HepG2 (cell line): ENCODE measurements around the gene VAC14. TPM values are rescaled to one million over a fixed set of nuclear protein-coding genes. Genes with fewer than 3 reads are reported as not detected.

ENCODE experiments used
- ATAC-seq: fragments of 200-7000 bp; cut with Tn5 transposase; 3 replicates; pipeline ENCODE4 v1.9.1; 2020; ENCODE audit warnings: mild to moderate bottlenecking, moderate library complexity
- BruUV-seq: library from RNA; stranded (reverse); fragments of 400-500 nt; replicated peaks from 2 replicates; lab custom pipeline; 2021; lab: Mats Ljungman, UMichigan
- CTCF ChIA-PET: fragments of 300-600 bp; formaldehyde crosslinking; extraction: SDS; loops from one replicate; lab custom pipeline; 2021; ENCODE audit warnings: low total read pairs, inconsistent platforms, low intra/inter-chr PET ratio; lab: Yijun Ruan, JAX
- POLR2A ChIA-PET: fragments of 350-600 bp; sonication (Branson Sonifier 250); formaldehyde crosslinking; loops from one replicate; lab custom pipeline; 2020; ENCODE audit warnings: antibody characterized with exemption, inconsistent platforms; lab: Yijun Ruan, JAX
- DNase-seq: peaks from one replicate; pipeline ENCODE4 v3.0.0-alpha.2; 2015; ENCODE audit warnings: low spot score
- FAIRE-seq: peaks from 3 replicates; lab custom pipeline; 2011; peaks lifted over from hg19 to GRCh38; lab: Jason Lieb, UNC
- H2AFZ ChIP-seq: one replicate; pipeline ENCODE4 v1.6.1; 2011; ENCODE audit warnings: low read length, inconsistent platforms
- H3K27ac ChIP-seq: fragments of 300-600 bp; 3 replicates; pipeline ENCODE4 v1.8.0; 2011; ENCODE audit warnings: mixed run types, mild to moderate bottlenecking, mixed read lengths, low read length, inconsistent platforms; ENCODE audit not compliant: insufficient read depth; ENCODE audit errors: extremely low read length
- H3K27me3 ChIP-seq, 2 experiments: fragments of 200-600 bp in 1 of 2; 2 replicates in 1 of 2; 3 replicates in 1 of 2; pipeline versions ENCODE4 v1.6.0 to v1.8.0; 2011; ENCODE audit warnings: low read length in 2 of 2, mild to moderate bottlenecking in 2 of 2, moderate library complexity in 2 of 2, inconsistent platforms in 1 of 2; ENCODE audit not compliant: insufficient read depth in 2 of 2, control insufficient read depth in 1 of 2
- H3K36me3 ChIP-seq, 2 experiments: fragments of 200-600 bp in 1 of 2; replicated peaks in 1 of 2; 2 replicates in 1 of 2; 3 replicates in 1 of 2; pipeline versions ENCODE4 v1.5.1 to v1.8.0; 2011; ENCODE audit warnings: low read length in 2 of 2, inconsistent platforms in 1 of 2; ENCODE audit not compliant: insufficient read depth in 2 of 2, control insufficient read depth in 1 of 2
- H3K4me1 ChIP-seq: 2 replicates; pipeline ENCODE4 v1.5.1; 2012; ENCODE audit warnings: low read length, inconsistent platforms; ENCODE audit not compliant: insufficient read depth
- H3K4me2 ChIP-seq: 2 replicates; pipeline ENCODE4 v1.6.0; 2011; ENCODE audit warnings: low read depth, low read length, inconsistent platforms
- H3K4me3 ChIP-seq, 3 experiments: fragments of 200-600 bp in 1 of 3; sonication (generic), shearing (Covaris generic) in 1 of 3; replicated peaks in 1 of 3; 2 replicates each; pipeline ENCODE4 v1.5.1; 2011 to 2016; ENCODE audit warnings: low read length in 3 of 3, inconsistent platforms in 2 of 3, low read depth in 2 of 3, mild to moderate bottlenecking in 2 of 3, control low read depth in 1 of 3, mixed read lengths in 1 of 3; ENCODE audit not compliant: insufficient read depth in 1 of 3
- H3K79me2 ChIP-seq: one replicate; pipeline ENCODE4 v1.6.1; 2011; ENCODE audit warnings: low read length, inconsistent platforms; ENCODE audit not compliant: insufficient read depth
- H3K9ac ChIP-seq: 2 replicates; pipeline ENCODE4 v1.6.0; 2011; ENCODE audit warnings: mild to moderate bottlenecking, low read depth, low read length, inconsistent platforms; ENCODE audit not compliant: insufficient read depth
- H3K9me3 ChIP-seq: 2 replicates; pipeline ENCODE4 v1.5.1; 2012; ENCODE audit warnings: mild to moderate bottlenecking, low read length
- H4K20me1 ChIP-seq: 2 replicates; pipeline ENCODE4 v1.6.0; 2011; ENCODE audit warnings: inconsistent platforms, mild to moderate bottlenecking, low read length, moderate library complexity; ENCODE audit not compliant: insufficient read depth
- NR0B2 ChIP-seq: sonication (generic); formaldehyde crosslinking; IDR thresholded peaks from 2 replicates; pipeline ENCODE4 v1.4.0; 2020; ENCODE audit warnings: mild to moderate bottlenecking, missing genetic modification reagents
- SIX4 ChIP-seq: sonication (generic); formaldehyde crosslinking; IDR thresholded peaks from 2 replicates; pipeline ENCODE4 v1.4.0; 2020; ENCODE audit warnings: missing genetic modification reagents
- ZNF142 ChIP-seq: sonication (generic); formaldehyde crosslinking; IDR thresholded peaks from 2 replicates; pipeline ENCODE4 v1.4.0; 2020; ENCODE audit warnings: missing genetic modification reagents
- ZNF432 ChIP-seq: sonication (generic); formaldehyde crosslinking; IDR thresholded peaks from 2 replicates; pipeline ENCODE4 v1.5.0; 2020; ENCODE audit warnings: missing genetic modification reagents, mild to moderate bottlenecking, borderline replicate concordance
- ZNF589 ChIP-seq: sonication (generic); formaldehyde crosslinking; conservative IDR thresholded peaks from 2 replicates; pipeline ENCODE4 v1.8.0; 2022; ENCODE audit warnings: mild to moderate bottlenecking, moderate library complexity, missing genetic modification reagents
- ZNF614 ChIP-seq: IDR thresholded peaks from 2 replicates; pipeline ENCODE4 v1.6.1; 2018; ENCODE audit warnings: missing biosample characterization, missing genetic modification reagents, inconsistent platforms, borderline replicate concordance
- ZNF7 ChIP-seq: IDR thresholded peaks from 2 replicates; pipeline ENCODE4 v1.6.1; 2016; ENCODE audit warnings: missing biosample characterization, missing genetic modification reagents
- ZNF775 ChIP-seq: sonication (generic); formaldehyde crosslinking; IDR thresholded peaks from 2 replicates; pipeline ENCODE4 v1.4.0; 2020; ENCODE audit warnings: missing genetic modification reagents, mild to moderate bottlenecking, moderate library complexity, borderline replicate concordance
- WGBS: methylation state at CpG from one replicate; pipeline ENCODE4 v1.1.6; 2017; ENCODE audit warnings: low lambda C conversion rate; 5-methylcytosine and 5-hydroxymethylcytosine counted together
- in situ Hi-C: cut with HindIII; loops from 2 replicates; pipeline ENCODE4 v1.10.0; 2017; ENCODE audit warnings: low pct_unique_long_range_greater_than_20kb; ENCODE audit not compliant: extremely low pct_ligation_motif_present
- intact Hi-C: fragments of 100-400 bp; cut with micrococcal nuclease; formaldehyde crosslinking; loops from one replicate; pipeline ENCODE4 v1.10.0; 2022; ENCODE audit not compliant: unreplicated experiment
- polyA plus RNA-seq, 8 experiments: library from polyadenylated mRNA; depleted of rRNA in 3 of 8; stranded (reverse) in 7 of 8; unstranded in 1 of 8; fragments of >200 nt; fragmentation: Illumina TruSeq in 4 of 8; extraction: Trizol in 4 of 8; gene quantifications; 2 replicates each; pipeline versions ENCODE4 v1.2.1 to v1.2.3, GENCODE V29; 2011 to 2016; ENCODE audit warnings: low read depth in 4 of 8, missing spikeins in 1 of 8, mixed read lengths in 1 of 8; ENCODE audit not compliant: insufficient read depth in 1 of 8
- total RNA-seq, 5 experiments: library from RNA; depleted of rRNA; stranded (reverse); fragments of >200 nt; fragmentation: Illumina TruSeq; extraction: Trizol; gene quantifications; 2 replicates each; pipeline ENCODE4 v1.2.3, GENCODE V29; 2016; ENCODE audit warnings: low read depth in 1 of 5

The VAC14 gene
- total and polyA plus RNA-seq, 2 of the 13 experiments (the other 11 are each of a cell fraction or from before 2014, with no cell fraction given) = 23.5 to 24.6 TPM

- FAIRE-seq = no peak
Measured at GRCh38 chr16:70743791-70744190, 57.2 kb downstream of the VAC14 start.

More at GRCh38 chr16:70743791-70744190, 57.2 kb downstream of the VAC14 start:
- Histone ChIP-seq H3K27ac (no peak overlapping the region), H3K4me3 (no peak overlapping the region), H3K36me3 (peaks cover 17 to 33% of the 10 kb centered on the region in 2 experiments), H4K20me1 (no peaks in the 10 kb centered on the region), H2AFZ (no peak overlapping the region), H3K9me3 (no peaks in the 10 kb centered on the region), H3K4me2 (no peak overlapping the region), H3K9ac (no peak overlapping the region), H3K4me1 (peaks cover 64% of the 10 kb centered on the region), H3K27me3 (no peaks in the 10 kb centered on the region), H3K79me2 (no peaks in the 10 kb centered on the region)
- in situ Hi-C loops (no loop called here), intact Hi-C loops (no loop called here)
- no peak for ATAC-seq
- no TSS peak for BruUV-seq
- no peak for DNase-seq
- POLR2A ChIA-PET = interaction anchor here (1.1 to 13.4 kb wide), 5 partner anchors 17 to 62 kb away, joined by 3 to 357 read pairs (median 8); partner anchors contain the start of gene MTSS2
- TF ChIP-seq ZNF142 (CRISPR knock-in tag) (no peak), ZNF775 (no peak), ZNF589 (CRISPR knock-in tag) (no peak), ZNF614 (no peak), ZNF7 (no peak), ZNF432 (no peak), NR0B2 (CRISPR knock-in tag) (no peak), SIX4 (CRISPR knock-in tag) (no peak)
- CTCF ChIA-PET = no interaction called here
- 96% methylated on average over 10 of the region's 10 CpGs for WGBS
